ENCODE measurements around the gene ZNF107.
A peak's percentile ranks its signal among the peaks of the same experiment; 100 is the strongest.
"Not testable (repeated sequence)": the region's sequence is repeated elsewhere in the genome, so short reads cannot be mapped to it uniquely, and the experiment has no call there.

The ZNF107 gene

GRCh38 chr7:64667311-64667710, 1.4 kb downstream of the ZNF107 start:
- H3K27ac Mint-ChIP-seq, result peak overlapping the region; percentile 98
- peak overlapping the region; percentile 98 for H3K4me3 Mint-ChIP-seq
- peaks cover 36% of the 10 kb centered on the region for H3K36me3 Mint-ChIP-seq
- H3K27me3 Mint-ChIP-seq, result no peaks in the 10 kb centered on the region
- no peaks in the 10 kb centered on the region for H3K9me3 Mint-ChIP-seq
- peaks cover 52% of the 10 kb centered on the region for H3K4me1 Mint-ChIP-seq
- ATAC-seq, result no peak

- Mint-ChIP-seq H3K9me3 (no peaks in the 10 kb centered on the region), H3K27ac (peak overlapping the region; percentile 98), H3K4me1 (peaks cover 82% of the 10 kb centered on the region), H3K4me3 (peak overlapping the region; percentile 45), H3K36me3 (peaks cover 72% of the 10 kb centered on the region), H3K27me3 (no peaks in the 10 kb centered on the region)
- peak; percentile 81 for ATAC-seq
Measured at GRCh38 chr7:64672414-64672813, 6.5 kb downstream of the ZNF107 start.

DNA sequence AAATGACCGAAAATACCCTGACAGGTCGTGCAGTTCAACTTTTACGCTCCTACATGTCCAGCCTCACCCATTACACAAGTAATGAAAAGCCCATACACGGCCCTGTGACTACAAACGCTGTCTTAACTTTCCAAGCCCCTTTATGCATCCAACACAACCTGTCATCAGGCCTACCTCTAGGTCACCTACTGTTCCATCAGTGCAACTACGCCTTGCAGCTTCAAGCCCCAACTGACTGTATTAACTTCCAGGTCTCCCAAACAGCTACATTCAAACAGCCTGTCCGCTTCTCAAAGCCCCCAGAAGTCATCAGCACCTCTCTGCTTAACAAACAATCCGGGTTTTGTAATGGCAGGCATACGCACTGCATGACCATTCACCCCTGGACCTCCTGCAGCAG, 19.2 kb downstream of the ZNF107 start:
- Mint-ChIP-seq H3K4me3 (no peak overlapping the region), H3K4me1 (peaks cover 47% of the 10 kb centered on the region), H3K27me3 (no peaks in the 10 kb centered on the region), H3K9me3 (peaks cover 22% of the 10 kb centered on the region), H3K27ac (no peak overlapping the region), H3K36me3 (peaks cover 22% of the 10 kb centered on the region)
- no peak for ATAC-seq

GRCh38 chr7:64685741-64686140, 19.8 kb downstream of the ZNF107 start:
- Mint-ChIP-seq H3K4me3 (no peak overlapping the region), H3K9me3 (peaks cover 22% of the 10 kb centered on the region), H3K27ac (no peak overlapping the region), H3K27me3 (no peaks in the 10 kb centered on the region), H3K36me3 (peaks cover 23% of the 10 kb centered on the region), H3K4me1 (peaks cover 49% of the 10 kb centered on the region)
- no peak for ATAC-seq

- peak; percentile 93 for ATAC-seq
- Mint-ChIP-seq H3K36me3 (peaks cover 32% of the 10 kb centered on the region), H3K27ac (no peak overlapping the region)
Measured at GRCh38 chr7:64686493-64687184, 20.7 kb downstream of the ZNF107 start.

GRCh38 chr7:64687249-64687648, 21.3 kb downstream of the ZNF107 start:
- Mint-ChIP-seq H3K27ac (no peak overlapping the region), H3K4me3 (peak overlapping the region; percentile 68), H3K9me3 (peaks cover 22% of the 10 kb centered on the region), H3K27me3 (no peaks in the 10 kb centered on the region), H3K4me1 (peaks cover 63% of the 10 kb centered on the region), H3K36me3 (peaks cover 38% of the 10 kb centered on the region)
- ATAC-seq, result no peak

More at GRCh38 chr7:64686493-64687184, 20.7 kb downstream of the ZNF107 start:
- Mint-ChIP-seq H3K27me3 (no peaks in the 10 kb centered on the region), H3K4me1 (peaks cover 57% of the 10 kb centered on the region), H3K9me3 (peaks cover 22% of the 10 kb centered on the region), H3K4me3 (peak overlapping the region; percentile 68)

DNA sequence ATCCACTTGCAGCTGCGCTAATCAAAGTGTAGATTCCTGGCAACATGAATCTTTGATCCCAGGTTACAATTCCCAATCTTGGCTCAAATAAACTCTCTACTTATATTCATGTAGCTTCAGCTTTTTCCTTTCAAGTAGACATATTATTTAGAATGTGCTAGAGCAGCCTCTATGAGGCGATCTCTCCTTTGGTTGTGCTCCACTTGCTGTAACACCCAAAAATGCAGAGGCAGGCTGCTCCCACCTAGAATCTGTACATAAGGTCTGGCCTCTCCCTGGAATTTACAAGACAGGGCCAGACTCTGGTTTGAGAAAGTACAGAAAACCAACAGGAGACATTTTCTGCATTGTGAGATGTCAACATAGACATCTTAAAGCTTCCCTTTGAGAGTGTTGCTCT, 23.1 kb downstream of the ZNF107 start:
- H3K9me3 Mint-ChIP-seq, result peaks cover 22% of the 10 kb centered on the region
- peak overlapping the region; percentile 85 for H3K27ac Mint-ChIP-seq
- peak overlapping the region; percentile 54 for H3K4me3 Mint-ChIP-seq
- H3K27me3 Mint-ChIP-seq, result no peaks in the 10 kb centered on the region
- peaks cover 47% of the 10 kb centered on the region for H3K36me3 Mint-ChIP-seq
- peaks cover 63% of the 10 kb centered on the region for H3K4me1 Mint-ChIP-seq
- ATAC-seq, result no peak

GRCh38 chr7:64691831-64692230, 25.9 kb downstream of the ZNF107 start:
- H3K36me3 Mint-ChIP-seq, result peaks cover 68% of the 10 kb centered on the region
- no peak for ATAC-seq

DNA sequence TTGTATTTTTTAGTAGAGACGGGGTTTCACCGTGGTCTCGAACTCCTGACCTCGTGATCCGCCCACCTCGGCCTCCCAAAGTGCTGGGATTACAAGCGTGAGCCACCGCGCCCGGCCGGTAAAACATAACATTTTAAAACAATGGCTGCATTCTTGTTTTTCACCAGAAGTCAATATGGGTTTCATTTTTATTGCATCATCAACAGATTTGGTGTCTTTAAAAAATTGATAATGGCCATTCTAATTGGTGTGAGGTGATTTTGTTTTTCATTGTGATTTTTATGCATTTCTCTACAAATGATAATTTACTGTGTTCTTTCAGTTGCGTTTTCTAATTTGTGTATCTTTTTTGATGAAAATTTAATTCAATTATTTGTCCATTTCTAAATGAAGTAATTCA, 31.9 kb downstream of the ZNF107 start:
- H3K27ac Mint-ChIP-seq, H3K27me3 Mint-ChIP-seq, H3K9me3 Mint-ChIP-seq, H3K4me1 Mint-ChIP-seq, H3K4me3 Mint-ChIP-seq, ATAC-seq: not testable (repeated sequence)
- H3K36me3 Mint-ChIP-seq, result peaks cover 74% of the 10 kb centered on the region

More at GRCh38 chr7:64691831-64692230, 25.9 kb downstream of the ZNF107 start:
- Mint-ChIP-seq H3K9me3 (no peaks in the 10 kb centered on the region), H3K4me1 (peaks cover 36% of the 10 kb centered on the region), H3K4me3 (no peak overlapping the region), H3K27me3 (no peaks in the 10 kb centered on the region), H3K27ac (no peak overlapping the region)

- H3K27ac Mint-ChIP-seq, result no peak overlapping the region
- no peak for ATAC-seq
- H3K4me1 Mint-ChIP-seq, result no peaks in the 10 kb centered on the region
- peaks cover 3% of the 10 kb centered on the region for H3K9me3 Mint-ChIP-seq
- H3K36me3 Mint-ChIP-seq, result peaks cover 46% of the 10 kb centered on the region
- no peaks in the 10 kb centered on the region for H3K27me3 Mint-ChIP-seq
- H3K4me3 Mint-ChIP-seq, result no peak overlapping the region
Measured at GRCh38 chr7:64706625-64707292, 40.8 kb downstream of the ZNF107 start.

GRCh38 chr7:64717896-64718295, 52.0 kb downstream of the ZNF107 start:
- not testable (repeated sequence) for H3K27ac Mint-ChIP-seq

GRCh38 chr7:64729089-64729848, 63.3 kb downstream of the ZNF107 start:
- H3K27ac Mint-ChIP-seq, result no peak overlapping the region
- no peaks in the 10 kb centered on the region for H3K4me1 Mint-ChIP-seq

More at GRCh38 chr7:64717896-64718295, 52.0 kb downstream of the ZNF107 start:
- H3K36me3 Mint-ChIP-seq, H3K27me3 Mint-ChIP-seq, H3K4me1 Mint-ChIP-seq, H3K9me3 Mint-ChIP-seq, H3K4me3 Mint-ChIP-seq, ATAC-seq: not testable (repeated sequence)

GRCh38 chr7:64733550-64734240, 67.8 kb downstream of the ZNF107 start:
- Mint-ChIP-seq H3K36me3 (peaks cover 2% of the 10 kb centered on the region), H3K9me3 (no peaks in the 10 kb centered on the region)
- no peak for ATAC-seq

More at GRCh38 chr7:64729089-64729848, 63.3 kb downstream of the ZNF107 start:
- Mint-ChIP-seq H3K27me3 (no peaks in the 10 kb centered on the region), H3K9me3 (peaks cover 22% of the 10 kb centered on the region), H3K36me3 (peaks cover 7% of the 10 kb centered on the region), H3K4me3 (no peak overlapping the region)
- no peak for ATAC-seq

DNA sequence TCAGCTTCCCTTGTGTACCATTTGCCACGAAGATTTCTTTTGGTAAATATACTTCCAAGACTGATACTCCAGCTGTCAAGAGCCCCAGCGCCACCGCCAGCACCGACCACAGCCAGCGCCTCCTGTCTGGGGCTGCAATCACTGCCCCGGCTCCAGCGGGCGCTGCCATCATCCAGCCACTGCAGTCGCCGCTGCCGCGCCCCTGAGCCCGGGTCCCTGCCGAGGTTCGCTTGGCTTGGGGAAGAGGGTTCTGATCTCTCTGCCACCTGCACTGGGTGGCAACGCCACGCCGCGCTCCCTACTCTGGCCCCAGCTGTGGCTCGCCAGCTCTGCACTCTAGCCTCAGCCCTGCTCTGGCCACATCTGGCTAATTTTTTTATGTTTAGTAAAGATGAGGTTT, 70.6 kb downstream of the ZNF107 start:
- peaks cover 3% of the 10 kb centered on the region for H3K9me3 Mint-ChIP-seq
- H3K27ac Mint-ChIP-seq, result no peak overlapping the region
- H3K27me3 Mint-ChIP-seq, result no peaks in the 10 kb centered on the region
- H3K4me3 Mint-ChIP-seq, result no peak overlapping the region
- no peaks in the 10 kb centered on the region for H3K36me3 Mint-ChIP-seq
- no peaks in the 10 kb centered on the region for H3K4me1 Mint-ChIP-seq
- ATAC-seq, result no peak

More at GRCh38 chr7:64733550-64734240, 67.8 kb downstream of the ZNF107 start:
- Mint-ChIP-seq H3K4me1 (no peaks in the 10 kb centered on the region), H3K27ac (no peak overlapping the region), H3K4me3 (no peak overlapping the region), H3K27me3 (no peaks in the 10 kb centered on the region)

DNA sequence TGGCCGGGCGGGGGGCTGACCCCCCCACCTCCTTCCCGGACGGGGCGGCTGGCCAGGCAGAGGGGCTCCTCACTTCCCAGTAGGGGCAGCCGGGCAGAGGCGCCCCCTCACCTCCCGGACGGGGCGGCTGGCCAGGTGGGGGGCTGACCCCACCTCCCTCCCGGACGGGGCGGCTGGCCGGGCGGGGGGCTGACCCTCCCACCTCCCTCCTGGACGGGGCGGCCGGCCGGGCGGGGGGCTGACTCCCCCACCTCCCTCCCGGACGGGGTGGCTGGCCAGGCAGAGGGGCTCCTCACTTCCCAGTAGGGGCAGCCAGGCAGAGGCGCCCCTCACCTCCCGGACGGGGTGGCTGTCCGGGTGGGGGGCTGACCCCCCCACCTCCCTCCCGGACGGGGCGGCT, 72.5 kb downstream of the ZNF107 start:
- not testable (repeated sequence) for H3K27me3 Mint-ChIP-seq

More for the DNA sequence above, 72.5 kb downstream of the ZNF107 start:
- ATAC-seq, H3K4me1 Mint-ChIP-seq, H3K27ac Mint-ChIP-seq, H3K4me3 Mint-ChIP-seq, H3K9me3 Mint-ChIP-seq, H3K36me3 Mint-ChIP-seq: not testable (repeated sequence)
